Fibroblast of pulmonary artery (primary cell): Measurements from ENCODE around the gene RAPGEF1.
"Not testable (repeated sequence)": the region's sequence is repeated elsewhere in the genome, so short reads cannot be mapped to it uniquely, and the experiment has no call there.

ENCODE experiments used
- DNase-seq: peaks from one replicate; pipeline ENCODE4 v3.0.0-alpha.2; 2010; ENCODE audit warnings: low read depth
- H3K4me3 ChIP-seq: replicated peaks from 2 replicates; pipeline ENCODE4 v1.5.1; 2011; ENCODE audit warnings: low read depth, mild to moderate bottlenecking, control low read depth, low read length, moderate library complexity
- TF ChIP-seq, protein P1 (sequence below): IDR thresholded peaks from 2 replicates; pipeline ENCODE4 v1.5.1; 2011; ENCODE audit warnings: mild to moderate bottlenecking, control low read depth, low read length, inconsistent platforms; ENCODE audit errors: missing control alignments

The RAPGEF1 gene

DNA sequence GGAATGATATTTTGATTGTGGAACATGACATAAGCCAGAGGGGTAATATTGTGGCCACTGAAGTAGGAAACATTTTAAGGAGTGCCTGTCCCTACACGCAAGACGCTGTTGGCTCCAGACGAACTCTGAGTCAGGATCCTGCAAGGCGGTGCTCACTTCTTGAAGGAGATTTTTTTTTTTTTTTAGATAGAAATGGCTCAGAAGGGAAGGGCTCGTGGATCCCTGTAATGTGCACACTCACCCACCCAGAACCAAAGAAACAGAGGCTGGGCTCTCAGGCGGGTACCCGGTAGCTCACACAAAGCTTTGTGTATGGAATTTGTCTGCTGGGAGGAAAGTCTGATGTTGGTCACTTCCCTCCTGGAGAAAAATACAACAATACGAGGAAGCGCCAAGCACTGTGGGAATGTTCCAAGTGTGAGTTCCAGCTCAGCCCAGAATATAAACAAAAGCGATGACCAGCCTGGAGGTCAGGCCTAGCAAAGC, 25.7 kb downstream of the RAPGEF1 start:
- H3K4me3 ChIP-seq: peak overlapping the region; percentile 22
- DNase-seq: peak; percentile 93
- TF ChIP-seq, protein P1, sequence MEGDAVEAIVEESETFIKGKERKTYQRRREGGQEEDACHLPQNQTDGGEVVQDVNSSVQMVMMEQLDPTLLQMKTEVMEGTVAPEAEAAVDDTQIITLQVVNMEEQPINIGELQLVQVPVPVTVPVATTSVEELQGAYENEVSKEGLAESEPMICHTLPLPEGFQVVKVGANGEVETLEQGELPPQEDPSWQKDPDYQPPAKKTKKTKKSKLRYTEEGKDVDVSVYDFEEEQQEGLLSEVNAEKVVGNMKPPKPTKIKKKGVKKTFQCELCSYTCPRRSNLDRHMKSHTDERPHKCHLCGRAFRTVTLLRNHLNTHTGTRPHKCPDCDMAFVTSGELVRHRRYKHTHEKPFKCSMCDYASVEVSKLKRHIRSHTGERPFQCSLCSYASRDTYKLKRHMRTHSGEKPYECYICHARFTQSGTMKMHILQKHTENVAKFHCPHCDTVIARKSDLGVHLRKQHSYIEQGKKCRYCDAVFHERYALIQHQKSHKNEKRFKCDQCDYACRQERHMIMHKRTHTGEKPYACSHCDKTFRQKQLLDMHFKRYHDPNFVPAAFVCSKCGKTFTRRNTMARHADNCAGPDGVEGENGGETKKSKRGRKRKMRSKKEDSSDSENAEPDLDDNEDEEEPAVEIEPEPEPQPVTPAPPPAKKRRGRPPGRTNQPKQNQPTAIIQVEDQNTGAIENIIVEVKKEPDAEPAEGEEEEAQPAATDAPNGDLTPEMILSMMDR: no peak

DNA sequence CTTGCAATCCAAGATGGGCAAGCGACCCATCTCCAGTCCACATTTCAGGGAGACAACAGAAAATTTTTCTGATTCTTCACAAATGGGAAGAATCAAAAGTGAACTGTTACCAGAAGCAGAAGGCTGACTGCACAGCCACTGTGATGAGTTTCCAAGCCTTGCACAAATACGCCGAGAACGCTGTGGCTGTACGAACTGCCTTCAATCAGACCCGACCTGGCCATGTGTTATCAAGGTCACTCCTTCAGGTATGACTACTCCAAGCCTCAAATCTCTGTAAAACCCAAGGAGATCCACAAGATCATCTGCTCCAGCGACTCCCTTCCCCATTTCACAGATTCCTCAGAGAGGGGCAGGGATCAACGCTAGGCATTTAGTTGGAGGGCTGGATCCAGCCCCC, 26.9 kb downstream of the RAPGEF1 start:
- DNase-seq: no peak
- H3K4me3 ChIP-seq: no peak overlapping the region
- TF ChIP-seq, protein P1: no peak

DNA sequence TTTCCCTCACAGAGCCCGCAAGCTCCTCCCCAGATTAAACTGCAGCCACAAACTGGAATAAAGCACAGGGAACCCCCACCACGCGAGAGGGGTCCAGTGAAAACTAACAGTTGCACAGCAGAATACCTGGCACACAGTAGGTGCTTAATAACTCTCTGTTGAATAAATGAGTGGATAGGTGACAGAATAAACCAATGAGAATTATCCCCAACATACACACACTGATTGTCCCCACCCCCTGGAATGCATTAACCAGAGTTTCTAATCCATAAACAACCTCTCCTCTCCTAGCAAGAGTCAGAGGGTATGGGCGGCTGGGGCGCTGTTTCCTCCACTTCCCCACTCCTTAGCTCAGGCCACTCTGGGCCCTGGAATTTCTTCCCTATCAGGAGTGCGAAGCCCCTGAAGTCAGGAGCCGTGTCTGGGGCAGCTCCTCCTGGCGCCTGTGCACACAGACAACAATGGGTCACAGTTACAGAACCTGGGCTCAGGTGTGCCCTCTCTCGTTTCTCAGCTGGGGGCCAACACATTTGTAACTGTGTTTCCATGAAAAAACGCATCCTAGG, 27.6 kb downstream of the RAPGEF1 start:
- TF ChIP-seq, protein P1: no peak
- no peak for DNase-seq
- no peak overlapping the region for H3K4me3 ChIP-seq

DNA sequence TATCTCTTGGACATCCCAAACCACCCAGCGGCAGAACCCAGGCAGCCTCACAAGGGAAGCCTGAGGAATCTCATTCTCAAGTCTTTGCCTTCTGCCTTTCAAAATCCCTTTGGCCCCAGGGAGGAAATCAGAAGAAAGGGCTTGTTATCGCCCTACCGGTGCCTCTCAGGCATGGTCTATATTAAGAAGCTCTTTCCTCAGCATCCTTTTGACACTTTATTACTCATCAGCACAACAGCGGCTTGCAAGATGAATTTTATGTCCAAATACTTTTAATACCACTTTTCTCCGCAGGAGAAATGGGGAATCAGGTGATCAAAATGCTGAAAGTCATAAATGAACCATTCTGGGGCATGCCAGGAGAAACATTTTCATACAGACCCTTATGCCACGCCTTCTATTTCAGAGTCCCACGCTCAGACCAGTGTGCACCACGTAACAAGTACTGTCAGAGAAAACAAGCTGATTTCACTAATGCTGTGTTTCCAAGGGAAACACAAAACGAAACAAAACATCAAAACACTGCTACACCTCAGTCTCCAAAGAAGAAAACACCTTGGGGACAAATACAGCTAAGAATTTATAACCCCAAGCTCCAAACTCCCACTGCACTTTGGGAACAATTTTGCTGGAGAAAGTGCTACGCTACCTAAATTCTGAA, 30.0 kb downstream of the RAPGEF1 start:
- no peak overlapping the region for H3K4me3 ChIP-seq
- DNase-seq: peak; percentile 51

DNA sequence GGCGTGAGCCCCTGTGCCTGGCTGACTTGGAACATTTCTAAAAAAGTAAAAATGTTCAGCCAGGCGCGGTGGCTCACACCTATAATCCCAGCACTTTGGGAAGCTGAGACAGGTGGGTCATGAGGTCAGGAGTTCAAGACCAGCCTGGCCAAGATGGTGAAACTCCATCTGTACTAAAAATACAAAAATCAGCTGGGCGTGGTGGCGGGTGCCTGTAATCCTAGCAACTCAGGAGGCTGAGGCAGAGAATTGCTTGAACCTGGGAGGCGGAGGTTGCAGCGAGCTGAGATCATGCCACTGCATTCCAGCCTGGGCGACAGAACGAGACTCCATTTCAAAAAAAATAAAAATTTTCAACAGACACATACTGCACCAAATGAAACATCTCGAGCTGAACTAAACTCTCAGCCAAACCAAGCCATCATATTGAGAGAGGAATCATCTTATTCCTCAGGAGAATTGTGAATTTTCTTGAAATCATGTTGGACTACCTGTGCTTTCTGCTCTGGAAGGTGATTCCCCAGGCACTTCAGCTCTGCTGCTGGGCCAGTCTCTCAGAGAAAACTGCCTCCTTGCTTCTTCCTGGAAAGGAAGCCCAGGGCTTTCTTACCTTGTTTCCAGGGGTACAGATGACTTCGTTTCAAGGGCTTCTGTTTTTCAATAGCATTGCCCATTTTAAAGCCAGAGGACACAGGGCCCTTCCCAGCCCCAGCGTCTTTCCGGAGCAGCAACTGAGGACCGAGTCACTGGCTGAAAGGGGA, 30.7 kb downstream of the RAPGEF1 start:
- not testable (repeated sequence) for DNase-seq, H3K4me3 ChIP-seq

More for the DNA sequence above, 30.0 kb downstream of the RAPGEF1 start:
- TF ChIP-seq, protein P1: no peak

DNA sequence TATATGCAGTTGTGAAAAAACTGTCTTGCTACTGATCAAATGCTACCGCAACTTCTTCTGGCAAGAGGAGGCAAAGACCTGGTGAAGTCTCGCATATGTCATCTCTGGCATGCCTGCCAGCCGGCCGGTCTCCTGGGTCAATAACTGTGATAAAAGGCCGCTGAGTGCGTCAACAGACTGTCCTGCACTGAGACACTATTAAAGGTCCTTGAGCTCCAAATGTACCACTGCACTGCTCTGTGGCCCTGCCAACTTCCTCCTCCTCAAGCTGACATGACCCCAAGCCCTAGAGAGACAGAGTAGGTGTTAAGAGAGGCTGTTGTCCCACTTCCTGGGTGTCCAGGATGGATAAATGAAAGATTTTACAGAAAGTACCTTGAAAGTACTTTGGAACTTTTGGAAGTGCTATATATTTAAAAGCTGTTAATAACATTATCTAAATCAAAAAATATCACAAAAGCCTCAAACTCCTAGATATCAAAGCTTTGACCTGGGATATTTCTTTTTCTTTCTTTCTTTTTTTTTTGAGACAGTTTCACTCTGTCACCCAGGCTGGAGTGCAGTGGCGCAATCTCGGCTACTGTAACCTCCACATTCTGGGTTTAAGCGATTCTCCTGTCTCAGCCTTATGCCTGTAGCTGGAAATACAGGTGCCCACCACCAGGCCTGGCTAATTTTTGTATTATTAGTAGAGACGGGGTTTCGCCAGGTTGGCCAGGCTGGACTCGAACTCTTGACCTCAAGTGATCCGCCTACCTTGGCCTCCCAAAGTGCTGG, 31.5 kb downstream of the RAPGEF1 start:
- H3K4me3 ChIP-seq: no peak overlapping the region
- DNase-seq: no peak
- TF ChIP-seq, protein P1: no peak

DNA sequence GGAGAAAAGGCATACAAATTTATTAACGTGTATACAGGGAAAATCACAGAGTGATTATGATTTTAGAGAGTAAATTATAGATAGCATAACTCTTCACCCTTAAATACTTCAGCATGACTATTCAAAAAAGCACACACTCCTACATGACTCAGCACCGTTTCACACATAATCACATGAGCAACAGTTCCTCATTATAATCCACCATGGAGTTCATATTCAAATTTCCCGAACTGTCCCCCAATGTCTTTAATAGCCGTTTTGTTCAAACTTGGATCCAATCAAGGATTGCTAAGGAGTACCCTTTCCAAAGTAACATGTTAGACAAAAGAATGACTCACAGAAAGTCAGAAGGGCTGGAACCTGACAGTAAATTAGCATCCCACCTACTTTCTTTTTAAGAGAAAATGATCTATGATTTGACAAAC, 32.1 kb downstream of the RAPGEF1 start:
- DNase-seq: peak; percentile 75
- H3K4me3 ChIP-seq: no peak overlapping the region
- TF ChIP-seq, protein P1: no peak
